HG03097 (cell line): ENCODE measurements around the gene POLD4.

Experiments
- ATAC-seq: cut with Tn5 transposase; IDR thresholded peaks from one replicate; pipeline ENCODE4 v1.9.1; 2021; ENCODE audit not compliant: unreplicated experiment, low FRiP score

Gene POLD4

DNA sequence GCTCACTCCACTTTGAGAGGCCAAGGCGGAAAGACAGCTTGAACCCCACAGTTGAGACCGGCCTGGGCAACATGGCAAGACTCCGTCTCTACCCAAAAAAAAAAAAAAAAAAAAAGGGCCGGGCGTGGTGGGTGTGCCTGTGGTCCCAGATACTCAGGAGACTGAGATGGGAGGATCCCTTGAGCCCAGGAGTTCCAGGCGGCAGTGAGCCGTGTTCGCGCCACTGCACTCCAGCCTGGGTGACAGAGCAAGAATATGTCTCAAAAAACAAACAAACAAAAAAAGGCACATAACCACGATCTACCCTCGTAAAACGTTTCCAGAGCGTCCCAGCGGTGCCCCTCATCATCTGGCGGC is 37.6 kb upstream of the POLD4 start:
- ATAC-seq, result no peak

DNA sequence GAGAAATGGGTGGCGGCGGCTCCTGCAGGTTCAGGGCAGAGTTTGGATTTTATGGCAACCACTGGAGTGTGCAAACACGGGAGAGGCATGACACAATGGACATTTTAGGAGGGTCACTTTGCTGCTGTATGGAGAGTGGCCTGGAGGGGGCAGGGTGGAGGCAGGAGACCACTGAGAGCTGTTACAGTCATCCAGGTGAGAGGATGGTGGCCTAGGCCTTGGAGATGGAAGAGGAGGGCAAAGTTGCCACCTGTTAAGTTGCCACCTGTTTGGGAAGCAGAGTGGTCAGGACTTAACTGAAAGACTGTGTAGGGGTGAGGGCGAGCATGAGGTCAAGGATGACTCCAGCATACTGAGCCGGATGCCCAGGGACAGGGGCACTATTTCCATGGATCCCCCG is 36.1 kb upstream of the POLD4 start:
- ATAC-seq, result no peak

DNA sequence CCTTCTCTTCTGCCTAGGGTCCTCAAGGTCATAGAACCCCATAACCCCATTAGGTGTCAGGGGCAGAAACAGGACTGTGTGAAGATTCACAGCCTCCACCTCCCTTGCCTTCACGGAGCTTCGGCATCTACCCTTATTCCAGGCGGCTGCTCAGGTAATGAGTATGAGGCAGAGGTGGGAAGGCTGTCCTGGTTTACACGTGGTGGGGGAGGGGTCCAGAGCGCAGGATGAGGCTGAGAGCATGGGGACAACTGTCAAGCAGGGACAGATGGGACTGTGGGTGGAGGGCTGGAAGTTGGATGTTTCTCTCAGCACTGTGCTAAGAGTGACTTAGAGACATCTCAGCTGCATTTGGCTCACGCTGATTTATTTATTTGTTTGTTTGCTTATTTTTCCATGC is 34.2 kb upstream of the POLD4 start:
- ATAC-seq, result no peak

DNA sequence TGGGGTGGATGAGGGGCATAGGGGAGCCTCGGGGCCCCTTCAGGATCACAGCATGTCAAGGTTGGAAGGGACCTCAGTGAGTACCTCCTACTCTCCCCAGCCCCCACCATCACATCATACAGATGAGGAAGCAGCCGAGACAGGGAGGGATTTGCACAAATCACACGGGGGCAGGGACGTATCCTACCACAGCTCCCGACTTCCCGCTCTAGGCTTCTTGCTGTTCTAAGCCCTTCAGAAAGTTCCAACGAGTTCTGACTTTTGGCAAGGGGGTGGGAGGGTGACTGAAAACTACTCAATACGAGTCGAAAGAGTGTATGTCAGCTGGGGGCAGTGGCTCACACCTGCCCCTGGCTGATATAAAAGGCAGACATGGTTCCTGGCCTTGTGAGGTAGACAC is 33.7 kb upstream of the POLD4 start:
- ATAC-seq, result no peak

DNA sequence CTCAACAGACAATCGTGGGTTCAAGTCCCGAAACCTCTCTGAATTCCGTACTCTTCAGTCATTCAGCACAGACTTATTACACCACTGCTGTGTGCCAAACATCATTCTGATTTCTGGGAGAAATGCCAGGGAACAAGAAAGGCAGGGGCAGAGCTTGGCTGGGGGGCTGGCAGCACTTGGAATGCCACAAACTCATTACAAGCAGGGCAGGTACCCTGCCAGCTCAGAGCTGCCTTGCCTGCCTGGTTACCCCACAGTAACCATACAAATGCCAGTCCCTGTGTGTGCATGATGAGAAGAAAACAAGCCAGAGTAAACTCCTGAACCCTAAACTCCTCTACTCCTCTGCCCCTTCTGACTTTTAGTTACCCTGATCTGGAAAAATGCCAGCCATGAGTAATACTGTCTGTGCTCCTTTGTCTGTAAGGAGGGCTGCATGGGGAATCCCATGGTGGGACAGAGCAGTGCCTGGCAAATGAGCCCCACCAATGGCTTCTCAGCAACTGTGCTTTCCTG is 31.6 kb upstream of the POLD4 start:
- ATAC-seq, result no peak

DNA sequence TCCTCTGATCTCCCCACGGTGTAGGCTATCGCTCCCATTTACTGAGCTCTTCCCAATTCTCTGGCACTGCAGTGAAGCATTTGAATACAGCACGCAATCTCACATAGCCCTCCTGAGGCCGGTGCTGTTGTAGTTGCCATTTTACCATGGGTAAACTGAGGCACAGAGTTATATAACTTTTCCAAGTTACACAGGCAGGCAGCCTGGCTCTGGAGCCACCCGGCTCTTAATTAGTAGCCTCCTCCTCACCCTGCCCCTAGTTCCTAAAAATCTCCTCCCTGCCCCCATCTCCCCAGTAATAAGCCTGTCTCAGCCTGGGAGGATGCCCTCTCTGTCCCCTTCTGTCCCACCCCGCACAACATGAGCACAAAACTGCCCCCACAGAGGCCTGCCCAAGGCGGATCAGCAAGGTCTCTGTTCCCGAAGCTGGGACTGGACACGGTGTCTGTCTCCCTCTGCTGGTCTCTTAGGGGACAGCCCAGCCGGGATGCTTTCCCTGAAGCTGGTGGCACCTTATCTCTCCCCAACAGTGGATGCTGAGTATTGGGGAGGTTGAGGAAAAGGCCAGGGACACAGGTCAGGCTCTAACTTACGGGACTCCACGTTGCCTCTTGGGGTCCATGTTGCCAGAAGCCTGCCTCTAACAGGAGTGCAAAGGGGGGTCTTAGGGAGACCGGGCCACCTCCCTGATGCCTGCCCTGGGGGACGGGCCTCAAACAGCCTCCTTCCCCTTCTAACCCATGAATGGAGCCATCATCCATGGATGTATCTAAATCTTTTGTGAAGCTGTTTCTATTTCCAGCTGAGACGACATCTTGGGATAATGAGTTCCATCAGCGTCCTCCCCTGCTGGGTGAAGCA is 29.2 kb upstream of the POLD4 start:
- no peak for ATAC-seq

DNA sequence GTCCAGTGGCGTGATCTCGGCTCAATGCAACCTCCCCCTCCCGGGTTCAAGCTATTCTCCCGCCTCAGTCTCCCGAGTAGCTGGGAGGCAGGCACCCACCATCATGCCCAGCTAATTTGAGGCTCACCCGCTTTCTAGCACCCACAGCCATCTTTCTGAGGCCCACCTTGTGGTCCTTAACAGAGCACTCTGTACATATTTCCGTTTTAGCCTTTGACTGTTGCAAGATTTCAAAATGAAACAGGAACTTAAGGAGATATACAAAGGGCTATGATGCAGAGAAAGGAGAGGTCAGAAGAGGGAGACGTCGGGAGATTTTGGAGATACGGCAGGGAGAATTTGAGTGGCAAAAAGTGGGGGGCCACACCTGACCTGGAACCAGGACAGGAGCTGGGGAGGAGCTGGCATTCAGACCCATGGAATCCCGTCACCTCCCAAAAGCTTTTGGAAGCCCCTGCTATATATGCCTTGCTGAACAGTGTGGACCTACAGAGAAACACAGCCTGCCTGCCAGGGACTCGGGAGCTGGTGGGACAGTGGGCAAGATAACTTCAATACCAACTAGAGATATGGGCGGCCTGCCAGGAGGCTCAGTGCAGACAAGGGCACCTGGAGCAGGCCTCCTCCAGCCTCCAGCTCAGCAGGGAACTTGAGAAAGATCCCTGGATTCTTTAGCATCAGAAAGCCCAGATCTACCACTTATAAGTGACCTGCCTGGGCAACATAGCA is 28.1 kb upstream of the POLD4 start:
- ATAC-seq, result no peak

DNA sequence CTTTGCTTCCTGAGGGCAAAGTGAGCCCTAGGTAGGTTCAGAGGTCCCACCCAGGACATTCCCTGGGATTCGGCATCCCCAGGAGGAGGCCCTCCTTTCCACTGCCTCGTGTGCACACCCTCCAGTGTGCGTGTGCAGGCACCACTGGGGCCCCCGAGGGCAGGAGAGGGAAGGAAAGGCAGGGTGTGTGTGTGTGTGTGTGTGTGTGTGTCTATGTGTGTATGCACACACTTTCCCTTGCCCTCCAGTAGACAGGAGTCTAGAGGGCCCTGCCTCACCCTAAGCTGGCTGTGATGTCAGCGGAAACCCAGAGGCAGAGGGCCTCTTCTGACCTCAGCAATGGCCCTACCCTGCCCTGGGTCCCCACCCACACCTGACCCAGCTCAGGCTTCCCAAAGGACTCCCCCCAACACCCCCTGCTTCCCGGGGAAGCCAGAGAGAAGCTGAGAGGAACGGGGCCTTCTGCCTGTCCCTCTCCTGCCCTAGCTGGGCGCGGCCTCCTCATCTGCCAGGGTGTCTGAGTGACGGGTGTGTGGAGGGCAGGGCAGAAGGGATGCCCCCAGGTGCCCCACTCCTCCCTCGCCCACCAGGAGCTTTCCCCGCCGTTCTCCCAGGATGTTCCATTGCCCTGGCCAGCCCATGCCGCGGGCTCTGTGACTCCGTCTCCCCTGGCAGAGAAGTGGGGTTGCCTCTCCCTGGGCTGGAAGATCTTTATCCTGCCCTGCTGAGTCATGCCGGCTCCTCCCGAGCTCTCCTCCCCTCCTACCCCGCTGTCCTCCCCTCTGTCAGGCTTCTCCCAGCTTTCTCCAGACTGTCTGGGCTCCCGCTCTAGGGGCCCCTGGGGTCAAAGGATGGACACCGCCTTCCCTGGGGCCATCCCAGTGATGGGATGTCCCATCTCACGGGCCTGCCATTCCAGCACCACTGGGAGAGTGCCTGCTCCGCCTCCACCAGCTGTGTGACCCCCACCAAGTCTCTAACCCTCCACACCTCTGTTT is 26.0 kb upstream of the POLD4 start:
- ATAC-seq, result no peak

DNA sequence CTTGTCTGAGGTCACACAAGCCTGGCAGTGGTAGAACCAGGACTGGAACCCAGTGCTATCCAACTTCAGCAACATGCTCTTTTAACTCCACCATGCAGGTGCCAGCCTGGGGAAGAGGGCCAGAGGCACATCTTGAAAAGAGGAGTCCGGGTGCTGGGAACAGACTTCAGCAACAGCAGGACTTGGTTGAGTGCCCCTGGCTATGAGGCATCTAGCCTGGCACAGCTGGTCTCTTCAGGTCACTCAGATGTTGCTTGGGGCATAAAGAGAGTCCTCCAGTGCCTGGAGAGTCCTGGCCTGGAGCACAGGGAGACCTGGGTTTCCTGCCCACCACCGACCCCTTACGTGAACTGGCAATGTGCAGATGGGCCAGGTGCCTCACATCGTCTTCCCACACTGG is 25.2 kb upstream of the POLD4 start:
- no peak for ATAC-seq

DNA sequence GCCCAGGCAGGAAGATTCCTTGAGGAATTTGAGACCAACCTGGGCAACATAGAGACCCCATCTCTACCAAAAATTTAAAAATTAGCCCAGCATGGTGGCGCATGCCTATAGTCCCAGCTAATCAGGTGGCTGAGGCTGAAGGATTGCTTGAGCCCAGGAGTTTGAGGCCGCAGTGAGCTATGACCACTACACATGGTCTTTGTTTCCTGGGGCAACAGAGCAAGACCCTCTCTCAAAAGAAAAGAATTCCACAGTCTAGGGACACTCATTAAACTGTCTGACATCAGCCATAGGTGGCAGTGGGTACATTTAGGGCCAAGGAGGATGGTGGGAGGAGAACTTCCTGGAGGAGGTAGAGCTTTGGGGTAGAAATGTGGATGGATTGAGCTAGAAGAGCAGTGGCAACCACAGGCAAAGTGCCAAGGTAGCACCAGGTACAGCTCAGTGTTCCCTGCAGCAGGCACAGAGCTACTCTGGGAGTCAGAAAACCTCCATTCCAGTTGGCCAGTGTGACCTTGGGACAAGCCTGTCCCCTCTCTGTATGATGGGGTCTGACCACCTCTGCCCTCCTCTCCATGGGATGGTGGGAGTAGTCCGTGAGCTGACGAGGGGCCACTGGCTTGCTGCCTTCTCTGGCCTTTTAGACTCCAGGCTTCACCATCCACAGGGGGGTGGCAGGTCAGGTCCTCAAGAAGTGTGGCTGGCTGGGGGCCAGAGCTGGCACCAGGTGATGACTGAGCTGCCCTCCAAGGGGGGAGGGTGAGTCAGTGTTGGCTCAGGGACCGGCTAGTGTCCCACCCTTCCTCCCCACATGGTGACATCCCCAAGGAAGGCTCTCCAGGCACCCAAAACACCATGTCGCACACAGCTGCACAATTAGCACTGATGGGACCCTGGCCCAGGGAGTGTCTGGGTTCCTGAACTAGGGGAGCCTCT is 23.8 kb upstream of the POLD4 start:
- no peak for ATAC-seq

DNA sequence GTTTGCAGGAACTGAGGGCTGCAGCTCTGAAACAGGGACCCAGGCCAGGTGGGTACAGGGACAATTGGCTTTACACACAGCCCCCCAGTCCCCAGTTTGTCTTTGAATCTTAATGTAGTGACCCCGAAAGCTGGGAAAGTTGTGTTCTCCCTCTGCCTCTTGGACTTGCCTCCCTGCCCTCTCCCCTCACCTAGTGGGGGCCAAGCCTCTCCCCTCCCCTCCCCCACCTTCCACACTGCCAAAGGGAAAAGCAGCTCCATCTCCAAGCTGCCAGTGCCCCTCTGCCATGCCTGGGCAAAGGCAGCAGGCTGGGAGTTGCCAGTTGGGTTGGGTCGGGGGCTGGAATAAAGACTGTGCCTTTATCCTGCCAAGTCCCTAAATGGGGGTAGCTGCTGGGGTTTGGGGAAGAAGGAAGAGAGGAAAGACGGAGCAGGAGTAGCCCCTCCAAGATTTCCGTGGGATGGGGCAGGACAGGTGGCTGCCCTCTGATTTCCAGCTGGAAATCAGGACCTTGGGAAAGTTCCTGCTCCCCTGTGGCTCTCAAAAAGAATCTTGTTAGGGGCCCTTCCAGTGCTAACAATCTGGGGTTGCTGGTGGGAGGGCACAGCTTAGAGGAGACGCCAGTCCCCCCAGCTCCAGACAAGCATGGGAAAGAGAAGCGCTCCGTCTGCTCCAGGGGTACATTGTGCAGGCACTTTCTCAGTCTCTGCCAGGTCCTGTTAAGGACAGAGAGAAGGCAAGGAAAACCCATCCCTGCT is 22.9 kb upstream of the POLD4 start:
- no peak for ATAC-seq

DNA sequence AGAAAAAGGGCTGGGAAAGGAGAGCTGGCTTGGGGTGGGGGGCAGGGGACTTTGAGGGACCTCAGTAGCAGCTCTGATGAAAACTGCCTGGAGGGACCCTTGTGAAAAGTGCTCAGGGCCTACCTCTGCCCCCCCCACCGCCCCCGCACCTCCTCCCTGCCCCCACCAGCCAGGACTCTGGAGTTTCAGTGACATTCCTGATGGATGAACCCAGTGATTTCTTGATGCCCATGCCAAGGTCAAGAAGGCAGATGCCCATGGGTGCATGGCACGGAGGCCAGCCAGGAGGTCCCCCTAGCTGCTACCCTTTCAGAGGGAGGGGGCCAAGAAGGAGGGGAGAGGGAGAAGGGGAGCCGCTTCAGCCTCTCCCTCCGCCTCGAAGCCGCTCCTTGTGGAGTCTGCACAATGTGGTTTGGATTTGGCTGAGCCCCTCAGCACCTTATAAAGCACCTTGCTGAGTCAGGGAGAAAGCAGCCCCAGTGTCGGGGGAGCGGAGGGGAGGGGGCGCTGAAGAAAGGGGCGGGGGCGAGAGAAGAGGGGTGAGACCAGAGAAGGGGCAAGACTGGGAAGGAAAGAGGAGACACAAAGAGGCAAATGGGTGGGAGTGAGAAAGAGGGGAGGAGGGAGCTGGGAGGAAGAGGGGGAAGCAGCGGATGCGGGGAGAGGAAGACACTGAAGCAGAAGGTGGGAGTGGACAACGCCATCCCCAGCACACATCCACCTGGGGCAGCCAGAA is 22.1 kb upstream of the POLD4 start:
- ATAC-seq, result no peak

DNA sequence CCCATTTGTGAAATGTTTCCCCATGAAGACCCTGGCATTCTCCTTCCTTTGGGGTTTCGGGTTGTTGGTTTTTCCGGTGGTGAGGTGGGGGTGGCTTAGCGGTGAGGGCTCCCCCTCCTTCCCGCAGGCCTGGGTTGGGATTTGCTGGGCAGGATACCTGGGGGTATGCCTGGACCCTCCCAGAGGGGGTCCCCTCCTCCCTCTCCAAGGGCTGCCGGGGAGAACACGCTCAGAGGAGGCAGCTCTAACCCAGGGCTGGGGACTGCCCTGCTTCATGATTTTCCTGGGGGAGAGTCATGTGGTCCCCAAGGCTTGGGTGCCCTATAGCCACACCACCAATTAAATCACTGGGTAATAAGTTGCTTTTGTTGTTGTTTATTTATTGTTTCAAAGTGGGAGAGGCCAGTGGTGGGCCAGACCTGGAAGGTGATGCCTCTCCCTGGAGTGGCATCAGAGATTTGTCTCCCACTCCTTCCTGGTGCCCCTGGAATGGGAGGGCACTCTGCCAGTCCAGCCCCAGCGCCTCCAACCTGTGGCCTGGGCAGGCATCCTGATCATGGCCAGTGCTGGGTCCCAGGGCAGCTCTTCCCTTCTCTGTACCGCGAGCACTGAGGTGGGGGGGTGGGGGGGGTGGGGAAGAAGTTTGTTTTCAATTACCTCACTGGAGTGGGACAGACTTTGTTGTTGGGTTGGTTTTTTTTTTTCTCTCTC is 21.4 kb upstream of the POLD4 start:
- ATAC-seq, result no peak

DNA sequence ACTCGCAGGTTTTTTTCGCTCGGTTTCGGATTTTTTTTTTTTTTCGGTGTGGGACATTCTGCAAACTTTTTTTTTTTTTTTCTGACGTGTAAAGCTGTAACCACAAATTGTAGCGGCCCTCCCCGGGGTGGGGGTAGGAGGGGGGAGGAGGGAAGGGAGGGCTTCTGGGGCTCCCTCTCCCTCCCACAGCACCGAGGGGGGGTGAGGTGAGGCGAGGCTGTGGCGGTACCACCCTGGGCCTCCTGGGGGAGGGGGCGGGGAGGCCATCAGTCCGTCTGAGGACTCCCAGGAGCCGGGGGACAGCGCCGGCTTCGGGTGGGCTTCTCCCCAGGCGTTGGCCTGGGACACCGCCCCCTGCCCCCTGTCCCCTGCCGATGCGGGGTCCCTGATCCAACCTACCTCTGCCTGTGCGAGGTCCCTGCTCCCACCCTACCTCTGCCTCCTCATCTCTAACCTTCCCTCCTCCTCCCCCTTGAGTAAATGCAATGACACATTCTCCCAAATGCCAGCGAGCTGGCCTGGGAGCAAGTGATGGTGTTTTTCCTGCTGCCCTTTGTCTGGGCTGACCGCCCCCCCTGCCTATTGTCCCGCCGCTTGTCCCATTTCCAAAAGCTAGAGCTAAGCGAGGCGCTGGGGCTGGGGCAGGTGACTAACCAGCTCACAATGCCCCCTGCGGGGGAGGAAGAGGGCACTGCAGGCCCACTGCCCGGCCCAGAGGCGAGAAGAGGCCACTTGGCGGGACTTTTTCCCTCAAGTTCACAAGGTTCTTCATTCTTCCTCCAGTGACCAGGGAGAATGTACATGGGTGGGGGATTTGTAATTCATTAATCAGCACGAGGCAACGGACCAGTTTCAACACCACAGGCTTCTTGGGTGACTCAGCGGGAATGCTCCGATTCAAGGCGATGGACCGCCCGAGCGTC is 20.6 kb upstream of the POLD4 start:
- no peak for ATAC-seq

DNA sequence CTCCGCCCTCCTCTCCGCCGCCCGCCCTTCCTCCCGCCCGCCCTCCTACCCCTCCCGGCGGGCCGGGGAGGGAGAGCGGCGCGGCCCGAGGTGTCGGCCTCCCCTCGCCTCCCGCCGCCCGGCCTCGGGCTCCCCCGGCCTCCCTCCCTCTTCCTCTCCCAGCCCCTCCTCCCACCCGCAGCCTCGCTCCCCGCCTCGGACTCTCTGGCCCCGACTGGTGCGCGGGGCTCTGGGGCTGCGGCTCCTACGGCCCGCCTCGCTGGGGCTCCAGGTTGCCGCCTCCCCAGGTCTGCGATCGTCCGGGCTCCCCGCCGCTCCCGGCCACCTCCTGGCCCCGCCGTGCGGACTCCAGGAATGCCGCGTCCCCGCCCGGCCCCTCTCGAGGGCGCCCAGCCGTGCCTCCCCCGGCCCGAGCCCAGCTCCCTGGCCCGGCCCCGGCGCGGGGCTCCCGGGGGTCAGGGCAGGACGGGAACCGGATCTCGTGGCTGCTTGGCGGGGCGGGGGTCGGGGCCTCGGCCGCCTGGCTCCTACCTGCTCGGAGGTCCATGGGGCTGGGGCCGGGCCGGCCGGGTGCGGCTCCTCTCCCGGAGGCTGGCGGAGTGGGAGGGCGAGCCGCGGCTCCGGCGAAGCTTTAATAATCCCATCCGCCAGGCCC is 19.8 kb upstream of the POLD4 start, which contains the start of gene CLCF1:
CLCF1 (minus strand) TSS at position 606 of the 655 bp plus-strand sequence; CDS start at position 547, 59 bp downstream.
- ATAC-seq, result no peak
